LNCaP clone FGC (cell line): ENCODE measurements around the gene CD247.

ENCODE experiments used
- DNase-seq: peaks from one replicate; pipeline ENCODE4 v3.0.0-alpha.2; 2011; ENCODE audit warnings: low read depth
- H3K4me3 ChIP-seq: 2 replicates; pipeline ENCODE4 v1.5.1; 2011; ENCODE audit warnings: mild to moderate bottlenecking, low read depth, low read length, control low read depth
- TF ChIP-seq, protein P1 (sequence below): IDR thresholded peaks from 2 replicates; pipeline ENCODE4 v1.5.1; 2012; ENCODE audit warnings: mild to moderate bottlenecking; ENCODE audit not compliant: control insufficient read depth, insufficient read depth; ENCODE audit errors: extremely low read depth

The CD247 gene

GRCh38 chr1:167412920-167413319 lies 105.4 kb downstream of the CD247 start:
- H3K4me3 ChIP-seq: no peak overlapping the region
- TF ChIP-seq, protein P1, sequence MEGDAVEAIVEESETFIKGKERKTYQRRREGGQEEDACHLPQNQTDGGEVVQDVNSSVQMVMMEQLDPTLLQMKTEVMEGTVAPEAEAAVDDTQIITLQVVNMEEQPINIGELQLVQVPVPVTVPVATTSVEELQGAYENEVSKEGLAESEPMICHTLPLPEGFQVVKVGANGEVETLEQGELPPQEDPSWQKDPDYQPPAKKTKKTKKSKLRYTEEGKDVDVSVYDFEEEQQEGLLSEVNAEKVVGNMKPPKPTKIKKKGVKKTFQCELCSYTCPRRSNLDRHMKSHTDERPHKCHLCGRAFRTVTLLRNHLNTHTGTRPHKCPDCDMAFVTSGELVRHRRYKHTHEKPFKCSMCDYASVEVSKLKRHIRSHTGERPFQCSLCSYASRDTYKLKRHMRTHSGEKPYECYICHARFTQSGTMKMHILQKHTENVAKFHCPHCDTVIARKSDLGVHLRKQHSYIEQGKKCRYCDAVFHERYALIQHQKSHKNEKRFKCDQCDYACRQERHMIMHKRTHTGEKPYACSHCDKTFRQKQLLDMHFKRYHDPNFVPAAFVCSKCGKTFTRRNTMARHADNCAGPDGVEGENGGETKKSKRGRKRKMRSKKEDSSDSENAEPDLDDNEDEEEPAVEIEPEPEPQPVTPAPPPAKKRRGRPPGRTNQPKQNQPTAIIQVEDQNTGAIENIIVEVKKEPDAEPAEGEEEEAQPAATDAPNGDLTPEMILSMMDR: no peak

DNA sequence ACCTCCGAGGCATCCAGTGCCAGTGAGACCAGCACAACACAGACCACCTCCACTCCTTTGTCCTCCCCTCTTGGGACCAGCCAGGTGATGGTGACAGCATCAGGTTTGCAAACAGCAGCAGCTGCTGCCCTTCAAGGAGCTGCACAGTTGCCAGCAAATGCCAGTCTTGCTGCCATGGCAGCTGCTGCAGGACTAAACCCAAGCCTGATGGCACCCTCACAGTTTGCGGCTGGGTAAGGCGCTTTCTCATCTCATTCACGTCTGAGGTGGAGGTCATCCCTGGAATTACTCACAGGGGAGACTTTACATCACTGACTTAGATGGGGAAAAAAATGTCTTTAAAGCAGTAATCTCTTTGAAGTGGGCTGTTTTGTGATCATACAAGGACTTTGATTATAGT lies 106.3 kb downstream of the CD247 start:
- no peak overlapping the region for H3K4me3 ChIP-seq
- TF ChIP-seq, protein P1: no peak
- DNase-seq: no peak

More at GRCh38 chr1:167412920-167413319, 105.4 kb downstream of the CD247 start:
- DNase-seq: no peak

GRCh38 chr1:167409183-167409582 lies 109.1 kb downstream of the CD247 start:
- TF ChIP-seq, protein P1: peak; percentile 41

GRCh38 chr1:167408355-167408754 lies 110.0 kb downstream of the CD247 start:
- no peak for DNase-seq
- TF ChIP-seq, protein P1: no peak
- no peak overlapping the region for H3K4me3 ChIP-seq

More at GRCh38 chr1:167409183-167409582, 109.1 kb downstream of the CD247 start:
- no peak overlapping the region for H3K4me3 ChIP-seq
- DNase-seq: no peak

DNA sequence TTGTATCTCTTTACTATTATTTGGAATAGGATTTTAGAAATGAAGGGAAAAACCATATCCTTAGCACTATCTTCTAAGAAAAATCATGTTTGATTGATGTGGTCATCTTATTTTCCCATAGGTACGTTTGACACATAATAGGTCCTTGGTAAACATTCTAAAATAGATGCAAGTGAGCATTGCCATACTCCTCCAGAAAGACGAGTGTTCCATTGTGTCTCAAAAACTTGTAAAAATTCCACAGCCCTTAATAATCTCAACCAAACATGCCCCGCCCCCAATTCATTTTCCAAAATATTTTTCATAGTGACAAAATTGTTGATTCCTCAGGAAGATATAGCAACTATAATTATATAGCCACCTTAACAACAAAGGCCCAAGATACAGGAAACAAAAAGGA lies 113.4 kb downstream of the CD247 start:
- H3K4me3 ChIP-seq: no peak overlapping the region
- TF ChIP-seq, protein P1: no peak
- no peak for DNase-seq

DNA sequence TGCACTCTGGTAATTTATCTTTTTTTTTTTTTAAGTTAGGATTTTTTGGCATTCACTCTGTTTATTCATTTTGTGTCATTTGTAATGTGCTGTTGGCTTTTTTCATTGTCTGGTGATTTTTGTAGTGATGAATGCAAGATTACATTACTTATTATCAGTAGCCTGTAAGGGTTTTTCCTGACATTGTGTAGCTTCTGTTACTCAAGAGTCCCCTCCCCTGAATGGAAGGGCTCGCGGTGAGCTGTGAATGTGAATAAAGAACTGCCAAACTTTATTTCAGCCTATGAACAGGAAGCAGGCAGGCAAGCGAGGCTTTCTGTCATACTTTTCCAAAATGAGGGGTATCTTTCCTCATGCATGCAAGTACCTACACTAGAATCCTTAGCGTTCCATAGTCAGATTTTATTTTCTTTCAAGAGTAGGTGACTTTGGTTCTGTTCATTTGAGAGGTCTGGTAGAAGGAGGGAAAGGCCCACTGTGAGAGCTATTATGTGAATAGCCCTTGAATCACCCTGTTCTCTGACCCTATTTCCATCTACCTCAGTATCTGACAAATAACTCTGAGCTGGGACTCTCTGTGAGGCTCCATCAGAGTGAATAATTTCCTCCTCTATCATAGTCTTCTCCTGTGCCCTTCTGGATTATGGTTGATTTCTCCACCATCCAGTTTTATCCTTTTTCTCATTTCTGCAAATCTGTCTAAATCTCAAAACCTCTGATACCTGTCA lies 114.0 kb downstream of the CD247 start:
- TF ChIP-seq, protein P1: no peak
- DNase-seq: no peak
- no peak overlapping the region for H3K4me3 ChIP-seq
